Bladder microvascular endothelial cell (primary cell): ENCODE data around the gene PDE3B. TPM values are rescaled to one million over a fixed set of nuclear protein-coding genes. Genes with fewer than 3 reads are reported as not detected.

Experiments
- total RNA-seq: library from RNA; depleted of rRNA; stranded (reverse); fragments of >200 nt; gene quantifications from 2 replicates; pipeline ENCODE4 v1.2.3, GENCODE V29; 2014

The PDE3B gene
- 0.13 and 0.16 TPM in 2 replicates for total RNA-seq

GRCh38 chr11:14643697-14644225 is at the start of gene PDE3B:
TSS of gene PDE3B (plus strand) at chr11:14643804. CDS start at chr11:14644076, 272 bp downstream.

GRCh38 chr11:14892036-14892556 is 248.5 kb downstream of the PDE3B start, which contains the start of gene CYP2R1:
TSS of gene CYP2R1 (minus strand) at chr11:14892231. CDS start at chr11:14892205, 26 bp downstream.

Other genes starting within 250 kb of the PDE3B start
- gene COPB1, start 144.0 kb upstream of the PDE3B start, total RNA-seq, result 186 and 216 TPM in 2 replicates
- 140 and 171 TPM in 2 replicates for gene PSMA1, start 123.4 kb upstream of the PDE3B start, total RNA-seq
- gene CYP2R1, start 248.4 kb downstream of the PDE3B start, total RNA-seq, result 7.4 and 11.1 TPM in 2 replicates